Common myeloid progenitor, CD34-positive (primary cell): ENCODE measurements around the gene NEU3.

Experiments
- CTCF ChIA-PET: fragments of 350-600 bp; sonication (Branson Sonifier 250); formaldehyde crosslinking; loops from one replicate; lab custom pipeline; 2021; ENCODE audit warnings: antibody characterized with exemption; lab: Charles Lee
- POLR2A ChIA-PET: fragments of 350-600 bp; sonication (Branson Sonifier 250); formaldehyde crosslinking; loops from one replicate; lab custom pipeline; 2021; ENCODE audit warnings: antibody characterized with exemption; lab: Charles Lee
- DNase-seq, 3 donors: peaks; one replicate each; pipeline versions ENCODE4 v3.0.0 to v3.0.0-alpha.2; 2013
- H3K27ac ChIP-seq, 2 experiments: 1 replicate in 1 of 2; 2 replicates in 1 of 2; pipeline ENCODE4 v1.7.0; 2013; ENCODE audit warnings: inconsistent platforms in 2 of 2, low read length in 2 of 2, mild to moderate bottlenecking in 2 of 2, low read depth in 1 of 2, moderate library complexity in 1 of 2; ENCODE audit not compliant: severe bottlenecking in 2 of 2, insufficient read depth in 1 of 2, poor library complexity in 1 of 2
- H3K27me3 ChIP-seq, 5 experiments: replicated peaks in 2 of 5; 1 replicate in 3 of 5; 2 replicates in 2 of 5; pipeline versions ENCODE4 v1.6.1 to v1.7.0; 2013; ENCODE audit warnings: low read length in 4 of 5, mild to moderate bottlenecking in 2 of 5, moderate library complexity in 2 of 5, inconsistent platforms in 1 of 5; ENCODE audit not compliant: insufficient read depth in 5 of 5, control insufficient read depth in 4 of 5
- H3K36me3 ChIP-seq, 4 experiments: 1 replicate in 2 of 4; 2 replicates in 2 of 4; pipeline versions ENCODE4 v1.6.1 to v1.7.0; 2013; ENCODE audit warnings: low read length in 3 of 4, control low read depth in 1 of 4, mild to moderate bottlenecking in 1 of 4; ENCODE audit not compliant: control insufficient read depth in 4 of 4, insufficient read depth in 4 of 4
- H3K4me1 ChIP-seq, 4 experiments: 1 replicate in 3 of 4; 2 replicates in 1 of 4; pipeline versions ENCODE4 v1.6.1 to v1.7.1; 2013; ENCODE audit warnings: low read length in 3 of 4, mild to moderate bottlenecking in 3 of 4, control low read depth in 1 of 4, inconsistent platforms in 1 of 4, moderate library complexity in 1 of 4; ENCODE audit not compliant: control insufficient read depth in 4 of 4, insufficient read depth in 4 of 4; ENCODE audit errors: control extremely low read depth in 1 of 4
- H3K4me3 ChIP-seq, 7 experiments: 1 replicate in 4 of 7; 2 replicates in 3 of 7; pipeline versions ENCODE4 v1.5.1 to v1.7.0; 2013; ENCODE audit warnings: mild to moderate bottlenecking in 7 of 7, low read length in 6 of 7, moderate library complexity in 6 of 7, inconsistent platforms in 2 of 7, low read depth in 2 of 7, control low read depth in 1 of 7; ENCODE audit not compliant: insufficient read depth in 4 of 7, control insufficient read depth in 1 of 7; ENCODE audit errors: extremely low read depth in 1 of 7
- H3K9me3 ChIP-seq, 5 experiments: 1 replicate in 4 of 5; 2 replicates in 1 of 5; pipeline versions ENCODE4 v1.6.1 to v1.7.1; 2013; ENCODE audit warnings: low read length in 4 of 5, mild to moderate bottlenecking in 2 of 5, inconsistent platforms in 1 of 5, low read depth in 1 of 5, moderate library complexity in 1 of 5; ENCODE audit not compliant: control insufficient read depth in 4 of 5, insufficient read depth in 2 of 5; ENCODE audit errors: control extremely low read depth in 1 of 5
- WGBS: methylation state at CpG from one replicate; pipeline ENCODE4 v1.1.5; 2013; ENCODE audit not compliant: insufficient coverage; 5-methylcytosine and 5-hydroxymethylcytosine counted together

Gene NEU3

DNA sequence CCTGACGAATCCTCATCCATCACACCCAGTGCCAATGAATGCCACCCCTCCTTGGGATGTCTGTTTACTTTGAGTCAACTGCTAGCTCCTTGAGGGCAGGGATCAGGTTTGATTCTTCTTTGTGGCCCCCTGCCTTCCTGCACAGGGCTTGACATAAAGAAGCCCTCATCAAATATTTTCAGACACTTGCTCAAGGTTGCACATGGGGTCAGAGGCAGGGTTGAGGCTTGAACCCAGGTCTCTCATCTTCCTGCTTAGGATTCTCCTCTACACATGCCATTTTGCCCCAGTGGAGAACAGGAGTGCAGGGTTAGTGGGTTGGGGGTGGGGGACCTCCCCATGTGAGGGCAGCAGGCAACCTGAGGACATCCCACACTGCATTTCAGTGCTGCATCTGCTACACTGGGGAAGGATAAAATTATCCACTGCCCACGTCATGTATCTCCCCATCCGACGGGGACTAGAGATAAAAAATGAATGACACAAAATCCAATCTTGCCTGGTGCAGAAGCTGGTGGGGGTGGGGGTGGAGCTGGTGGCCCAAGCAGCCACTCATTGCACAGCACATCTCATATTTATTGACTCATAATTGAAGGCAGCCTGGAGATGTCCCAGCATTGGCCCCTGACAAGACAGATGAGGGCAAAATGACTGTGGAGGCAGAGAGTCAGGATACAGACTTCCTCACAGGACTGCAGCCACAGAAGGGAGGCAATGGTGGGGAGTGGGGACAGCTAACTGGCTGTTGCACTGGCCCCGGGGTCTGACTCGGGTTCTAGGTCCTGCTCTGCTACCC lies 41.3 kb downstream of the NEU3 start:
- no peaks in the 10 kb centered on the region for H3K4me1 ChIP-seq
- 96% methylated on average over 4 of the region's 6 CpGs for WGBS
- H3K36me3 ChIP-seq: no peaks in the 10 kb centered on the region
- no peaks in the 10 kb centered on the region for H3K27me3 ChIP-seq
- ChIA-PET POLR2A (no interaction called here), CTCF (interaction anchor here (0.8 to 4.0 kb wide), 5 partner anchors 7 to 113 kb away, joined by 3 to 30 read pairs (median 21); no protein-coding TSS in a partner anchor)
- no peaks in the 10 kb centered on the region for H3K9me3 ChIP-seq
- no peak overlapping the region for H3K27ac ChIP-seq
- no peak for DNase-seq
- no peak overlapping the region for H3K4me3 ChIP-seq

DNA sequence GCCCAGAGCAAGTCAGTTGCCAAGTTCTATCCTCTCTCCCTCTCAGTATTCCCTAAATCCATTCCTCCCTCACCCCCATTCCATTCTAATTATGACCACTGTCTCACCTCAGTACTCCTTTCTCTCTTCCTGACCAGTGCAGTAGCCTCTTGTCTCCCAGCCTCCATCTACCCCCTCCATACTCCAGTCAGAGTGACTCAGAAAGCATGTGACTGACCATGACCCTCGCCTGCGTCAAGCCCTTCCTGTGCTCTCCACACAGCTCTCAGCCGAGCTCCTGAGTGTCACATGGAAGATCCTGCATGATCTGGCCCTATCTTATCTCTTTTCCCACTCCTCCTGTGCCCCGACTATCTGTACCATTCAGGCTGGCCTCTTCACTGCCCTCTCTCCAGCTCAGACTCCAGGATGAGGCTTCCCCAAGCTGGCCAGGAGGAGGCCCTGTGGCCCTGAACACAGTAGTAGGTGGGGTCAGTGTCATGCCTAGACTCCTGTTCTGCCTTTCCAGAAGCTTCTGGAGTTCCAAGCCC lies 42.6 kb downstream of the NEU3 start:
- Histone ChIP-seq H3K4me1 (no peaks in the 10 kb centered on the region), H3K9me3 (no peaks in the 10 kb centered on the region), H3K36me3 (no peaks in the 10 kb centered on the region), H3K4me3 (no peak overlapping the region), H3K27me3 (no peaks in the 10 kb centered on the region), H3K27ac (peak overlapping the region in 1 of 2 experiments; percentile 4)
- CTCF ChIA-PET: interaction anchor here (0.6 to 4.0 kb wide), 11 partner anchors 9 to 219 kb away, joined by 3 to 30 read pairs (median 3); no protein-coding TSS in a partner anchor
- POLR2A ChIA-PET: no interaction called here
- WGBS: 65% methylated on average over 4 of the region's 4 CpGs
- no peak for DNase-seq

- no peaks in the 10 kb centered on the region for H3K4me1 ChIP-seq
- no peak overlapping the region for H3K27ac ChIP-seq
Observed at GRCh38 chr11:75031771-75032549, 43.2 kb downstream of the NEU3 start.

GRCh38 chr11:75032550-75032935 lies 43.8 kb downstream of the NEU3 start:
- no peaks in the 10 kb centered on the region for H3K36me3 ChIP-seq
- CTCF ChIA-PET: interaction anchor here (0.6 to 4.0 kb wide), 11 partner anchors 10 to 1492 kb away, joined by 3 to 30 read pairs (median 3); no protein-coding TSS in a partner anchor
- no peak for DNase-seq
- H3K27me3 ChIP-seq: no peaks in the 10 kb centered on the region
- POLR2A ChIA-PET: no interaction called here
- H3K4me1 ChIP-seq: no peaks in the 10 kb centered on the region
- WGBS: 95% methylated on average over 3 of the region's 3 CpGs
- no peaks in the 10 kb centered on the region for H3K9me3 ChIP-seq
- H3K27ac ChIP-seq: no peak overlapping the region
- no peak overlapping the region for H3K4me3 ChIP-seq

More at GRCh38 chr11:75031771-75032549, 43.2 kb downstream of the NEU3 start:
- H3K4me3 ChIP-seq: no peak overlapping the region
- H3K36me3 ChIP-seq: no peaks in the 10 kb centered on the region
- no peaks in the 10 kb centered on the region for H3K27me3 ChIP-seq
- CTCF ChIA-PET: interaction anchor here (0.6 to 4.0 kb wide), 13 partner anchors 9 to 1491 kb away, joined by 3 to 30 read pairs (median 3); no protein-coding TSS in a partner anchor
- DNase-seq: peak; percentile 38 to 61 (median 55)
- WGBS: 50% methylated on average over 7 of the region's 8 CpGs
- no peaks in the 10 kb centered on the region for H3K9me3 ChIP-seq
- POLR2A ChIA-PET: no interaction called here

DNA sequence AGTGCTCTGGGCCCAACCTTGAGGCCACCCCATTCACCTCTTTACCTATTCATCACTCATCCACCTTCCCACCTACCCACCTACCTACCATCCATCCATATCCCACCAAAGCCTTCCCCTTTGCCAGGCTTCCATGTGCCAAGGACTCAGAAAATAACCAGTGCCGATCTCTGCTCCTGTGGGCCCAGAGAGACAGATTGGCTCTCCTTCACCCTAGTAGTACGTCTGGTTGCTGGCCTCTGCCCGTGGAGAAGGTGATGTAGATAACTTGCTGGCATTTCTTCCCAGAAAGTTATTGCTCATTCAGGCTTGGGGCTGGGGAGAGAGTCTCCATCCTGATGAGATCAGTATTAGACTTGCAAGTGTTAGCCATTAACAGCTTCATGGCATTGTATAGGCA lies 45.2 kb downstream of the NEU3 start:
- Histone ChIP-seq H3K27ac (no peak overlapping the region), H3K4me3 (no peak overlapping the region), H3K4me1 (no peaks in the 10 kb centered on the region), H3K9me3 (no peaks in the 10 kb centered on the region), H3K27me3 (no peaks in the 10 kb centered on the region), H3K36me3 (no peaks in the 10 kb centered on the region)
- 89% methylated on average over 2 of the region's 3 CpGs for WGBS
- ChIA-PET CTCF (interaction anchor here (1.1 to 4.0 kb wide), 5 partner anchors 11 to 108 kb away, joined by 4 to 30 read pairs (median 21); no protein-coding TSS in a partner anchor), POLR2A (no interaction called here)
- no peak for DNase-seq

DNA sequence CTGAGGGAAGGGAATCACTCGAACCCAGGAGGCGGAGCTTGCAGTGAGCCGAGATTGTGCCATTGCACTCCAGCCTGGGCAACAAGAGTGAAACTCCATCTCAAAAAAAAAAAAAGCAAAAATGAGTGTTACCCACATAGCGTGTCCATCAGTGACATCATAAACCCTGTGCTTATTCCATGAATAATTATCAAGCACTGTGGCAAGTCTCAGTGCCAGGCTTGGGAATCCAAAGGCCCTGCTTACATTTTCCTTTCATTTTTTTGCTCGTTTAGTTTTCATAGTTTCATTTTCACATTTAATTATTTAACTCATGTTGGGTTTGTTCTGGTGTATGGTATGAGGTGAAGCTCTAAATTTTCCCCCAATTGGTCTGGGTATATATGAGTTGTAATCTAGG lies 46.5 kb downstream of the NEU3 start:
- H3K27ac ChIP-seq: no peak overlapping the region
- H3K27me3 ChIP-seq: no peaks in the 10 kb centered on the region
- no peak for DNase-seq
- WGBS: 96% methylated on average over 4 of the region's 5 CpGs
- peaks cover 0 to 1% (median 0%) of the 10 kb centered on the region in 5 experiments for H3K9me3 ChIP-seq
- CTCF ChIA-PET: interaction anchor here (0.9 to 1.9 kb wide), 5 partner anchors 8 to 105 kb away, joined by 3 to 7 read pairs (median 3); no protein-coding TSS in a partner anchor
- no peak overlapping the region for H3K4me3 ChIP-seq
- H3K36me3 ChIP-seq: no peaks in the 10 kb centered on the region
- no peaks in the 10 kb centered on the region for H3K4me1 ChIP-seq
- POLR2A ChIA-PET: no interaction called here
